Neural cell (in vitro differentiated cells): ENCODE data around the gene CHCHD10. TPM values are rescaled to one million over a fixed set of nuclear protein-coding genes. Genes with fewer than 3 reads are reported as not detected.

ENCODE experiments used
- H2AFZ ChIP-seq: fragments of 200-600, 300-800 bp; sonication (generic), shearing (Covaris generic); 2 replicates; pipeline ENCODE4 v1.6.0; 2014; ENCODE audit warnings: low read depth, mild to moderate bottlenecking, antibody characterized with exemption, low read length, moderate library complexity
- H3F3A ChIP-seq: fragments of 200-600 bp; shearing (Covaris generic); 2 replicates; pipeline ENCODE4 v1.6.1; 2016; ENCODE audit warnings: mild to moderate bottlenecking, moderate library complexity, mixed read lengths, antibody characterized with exemption, low read length; ENCODE audit not compliant: insufficient read depth, poor library complexity, severe bottlenecking
- H3K27ac ChIP-seq: fragments of 200-600, 300-800 bp; sonication (generic), shearing (Covaris generic); 2 replicates; pipeline ENCODE4 v1.5.1; 2014; ENCODE audit warnings: mild to moderate bottlenecking, low read length, moderate library complexity
- H3K27me3 ChIP-seq: fragments of 300-800, 200-600 bp; sonication (generic), shearing (Covaris generic); 2 replicates; pipeline ENCODE4 v1.6.0; 2014; ENCODE audit warnings: mild to moderate bottlenecking, low read depth, low read length, moderate library complexity; ENCODE audit not compliant: insufficient read depth
- H3K36me3 ChIP-seq: fragments of 300-800, 200-600 bp; sonication (generic), shearing (Covaris generic); 2 replicates; pipeline ENCODE4 v1.5.1; 2014; ENCODE audit warnings: mild to moderate bottlenecking, antibody characterized with exemption, low read length, moderate library complexity; ENCODE audit not compliant: insufficient read depth
- H3K4me2 ChIP-seq: fragments of 300-800, 200-600 bp; sonication (generic), shearing (Covaris generic); 2 replicates; pipeline ENCODE4 v1.6.0; 2014; ENCODE audit warnings: mild to moderate bottlenecking, low read length
- H3K4me3 ChIP-seq: fragments of 300-800, 200-600 bp; sonication (generic), shearing (Covaris generic); 2 replicates; pipeline ENCODE4 v1.5.1; 2014; ENCODE audit warnings: mild to moderate bottlenecking, low read length, moderate library complexity
- H3K79me2 ChIP-seq: fragments of 200-600 bp; shearing (Covaris generic); replicated peaks from 2 replicates; pipeline ENCODE4 v1.6.0; 2014; ENCODE audit warnings: mild to moderate bottlenecking, low read length, moderate library complexity; ENCODE audit not compliant: insufficient read depth
- H3K9ac ChIP-seq: fragments of 300-800, 200-600 bp; sonication (generic), shearing (Covaris generic); 2 replicates; pipeline ENCODE4 v1.6.1; 2016; ENCODE audit warnings: mild to moderate bottlenecking, low read length, mixed read lengths
- H3K9me2 ChIP-seq: fragments of 200-600 bp; shearing (Covaris generic); 2 replicates; pipeline ENCODE4 v1.6.1; 2016; ENCODE audit warnings: mild to moderate bottlenecking, low read length, mixed read lengths; ENCODE audit not compliant: insufficient read depth
- H3K9me3 ChIP-seq: fragments of 200-600, 300-800 bp; sonication (generic), shearing (Covaris generic); 2 replicates; pipeline ENCODE4 v1.6.1; 2016; ENCODE audit warnings: mild to moderate bottlenecking, mixed run types, low read length, moderate library complexity, mixed read lengths
- H4K20me1 ChIP-seq: fragments of 200-600 bp; shearing (Covaris generic); 2 replicates; pipeline ENCODE4 v1.6.1; 2016; ENCODE audit warnings: mild to moderate bottlenecking, mixed run types; ENCODE audit not compliant: insufficient read depth
- EP300 ChIP-seq: fragments of 450-650 bp; conservative IDR thresholded peaks from 2 replicates; pipeline ENCODE4 v1.6.1; 2014; ENCODE audit warnings: antibody characterized with exemption, mild to moderate bottlenecking, moderate library complexity; ENCODE audit not compliant: poor library complexity, severe bottlenecking
- EZH2 ChIP-seq: fragments of 200-600, 300-800 bp; shearing (Covaris generic), sonication (generic); IDR thresholded peaks from 2 replicates; pipeline ENCODE4 v1.6.1; 2014; ENCODE audit warnings: antibody characterized with exemption, low read length, borderline replicate concordance, mild to moderate bottlenecking; ENCODE audit not compliant: insufficient read depth, poor library complexity, severe bottlenecking
- MXI1 ChIP-seq: fragments of 450-650 bp; conservative IDR thresholded peaks from 2 replicates; pipeline ENCODE4 v1.6.1; 2014; ENCODE audit warnings: antibody characterized with exemption, mild to moderate bottlenecking; ENCODE audit not compliant: poor library complexity, severe bottlenecking
- POLR2AphosphoS5 ChIP-seq: IDR thresholded peaks from 2 replicates; pipeline ENCODE4 v1.6.1; 2012
- RAD21 ChIP-seq: fragments of 450-650 bp; conservative IDR thresholded peaks from 2 replicates; pipeline ENCODE4 v1.6.1; 2014; ENCODE audit warnings: antibody characterized with exemption, mild to moderate bottlenecking, moderate library complexity
- SMC3 ChIP-seq: fragments of 450-650 bp; conservative IDR thresholded peaks from 2 replicates; pipeline ENCODE4 v1.6.1; 2014; ENCODE audit warnings: antibody characterized with exemption, mild to moderate bottlenecking, moderate library complexity; ENCODE audit not compliant: poor library complexity
- TAF1 ChIP-seq: IDR thresholded peaks from 2 replicates; pipeline ENCODE4 v1.6.1; 2012; ENCODE audit warnings: low read depth
- polyA minus RNA-seq: library from RNA; depleted of rRNA, polyadenylated mRNA; stranded (reverse); fragments of >200 nt; gene quantifications from 2 replicates; pipeline ENCODE4 v1.2.3, GENCODE V29; 2014
- polyA plus RNA-seq: library from polyadenylated mRNA; depleted of rRNA; stranded (reverse); fragments of >200 nt; gene quantifications from 2 replicates; pipeline ENCODE4 v1.2.3, GENCODE V29; 2014
- TF ChIP-seq, protein P1 (sequence below): IDR thresholded peaks from 2 replicates; pipeline ENCODE4 v1.6.1; 2012; ENCODE audit warnings: borderline replicate concordance
- TF ChIP-seq, protein P2 (sequence below): fragments of 450-650 bp; IDR thresholded peaks from 2 replicates; pipeline ENCODE4 v1.5.1; 2014; ENCODE audit warnings: antibody characterized with exemption, mild to moderate bottlenecking, moderate library complexity; ENCODE audit not compliant: poor library complexity, severe bottlenecking

Gene CHCHD10
- 3.8 TPM in 1 of 2 replicates, not detected in the other for polyA plus RNA-seq
- polyA minus RNA-seq, result 3.2 and 8.1 TPM in 2 replicates

- no peaks in the 10 kb centered on the region for H3K9me2 ChIP-seq
- TF ChIP-seq RAD21 (peak; percentile 52), SMC3 (peak; percentile 60), MXI1 (peak; percentile 46), EP300 (peak; percentile 9), POLR2AphosphoS5 (peak; percentile 55), TAF1 (peak; percentile 62), EZH2 (no peak)
- TF ChIP-seq, protein P1, sequence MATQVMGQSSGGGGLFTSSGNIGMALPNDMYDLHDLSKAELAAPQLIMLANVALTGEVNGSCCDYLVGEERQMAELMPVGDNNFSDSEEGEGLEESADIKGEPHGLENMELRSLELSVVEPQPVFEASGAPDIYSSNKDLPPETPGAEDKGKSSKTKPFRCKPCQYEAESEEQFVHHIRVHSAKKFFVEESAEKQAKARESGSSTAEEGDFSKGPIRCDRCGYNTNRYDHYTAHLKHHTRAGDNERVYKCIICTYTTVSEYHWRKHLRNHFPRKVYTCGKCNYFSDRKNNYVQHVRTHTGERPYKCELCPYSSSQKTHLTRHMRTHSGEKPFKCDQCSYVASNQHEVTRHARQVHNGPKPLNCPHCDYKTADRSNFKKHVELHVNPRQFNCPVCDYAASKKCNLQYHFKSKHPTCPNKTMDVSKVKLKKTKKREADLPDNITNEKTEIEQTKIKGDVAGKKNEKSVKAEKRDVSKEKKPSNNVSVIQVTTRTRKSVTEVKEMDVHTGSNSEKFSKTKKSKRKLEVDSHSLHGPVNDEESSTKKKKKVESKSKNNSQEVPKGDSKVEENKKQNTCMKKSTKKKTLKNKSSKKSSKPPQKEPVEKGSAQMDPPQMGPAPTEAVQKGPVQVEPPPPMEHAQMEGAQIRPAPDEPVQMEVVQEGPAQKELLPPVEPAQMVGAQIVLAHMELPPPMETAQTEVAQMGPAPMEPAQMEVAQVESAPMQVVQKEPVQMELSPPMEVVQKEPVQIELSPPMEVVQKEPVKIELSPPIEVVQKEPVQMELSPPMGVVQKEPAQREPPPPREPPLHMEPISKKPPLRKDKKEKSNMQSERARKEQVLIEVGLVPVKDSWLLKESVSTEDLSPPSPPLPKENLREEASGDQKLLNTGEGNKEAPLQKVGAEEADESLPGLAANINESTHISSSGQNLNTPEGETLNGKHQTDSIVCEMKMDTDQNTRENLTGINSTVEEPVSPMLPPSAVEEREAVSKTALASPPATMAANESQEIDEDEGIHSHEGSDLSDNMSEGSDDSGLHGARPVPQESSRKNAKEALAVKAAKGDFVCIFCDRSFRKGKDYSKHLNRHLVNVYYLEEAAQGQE, result peak; percentile 79
- TF ChIP-seq, protein P2, sequence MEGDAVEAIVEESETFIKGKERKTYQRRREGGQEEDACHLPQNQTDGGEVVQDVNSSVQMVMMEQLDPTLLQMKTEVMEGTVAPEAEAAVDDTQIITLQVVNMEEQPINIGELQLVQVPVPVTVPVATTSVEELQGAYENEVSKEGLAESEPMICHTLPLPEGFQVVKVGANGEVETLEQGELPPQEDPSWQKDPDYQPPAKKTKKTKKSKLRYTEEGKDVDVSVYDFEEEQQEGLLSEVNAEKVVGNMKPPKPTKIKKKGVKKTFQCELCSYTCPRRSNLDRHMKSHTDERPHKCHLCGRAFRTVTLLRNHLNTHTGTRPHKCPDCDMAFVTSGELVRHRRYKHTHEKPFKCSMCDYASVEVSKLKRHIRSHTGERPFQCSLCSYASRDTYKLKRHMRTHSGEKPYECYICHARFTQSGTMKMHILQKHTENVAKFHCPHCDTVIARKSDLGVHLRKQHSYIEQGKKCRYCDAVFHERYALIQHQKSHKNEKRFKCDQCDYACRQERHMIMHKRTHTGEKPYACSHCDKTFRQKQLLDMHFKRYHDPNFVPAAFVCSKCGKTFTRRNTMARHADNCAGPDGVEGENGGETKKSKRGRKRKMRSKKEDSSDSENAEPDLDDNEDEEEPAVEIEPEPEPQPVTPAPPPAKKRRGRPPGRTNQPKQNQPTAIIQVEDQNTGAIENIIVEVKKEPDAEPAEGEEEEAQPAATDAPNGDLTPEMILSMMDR, result peak; percentile 73
- no peak within 1 kb of the TSS for H3K27ac ChIP-seq
- H3K9ac ChIP-seq, result peak within 1 kb of the TSS; percentile 73
- no peaks in the 10 kb centered on the region for H3K9me3 ChIP-seq
- peak within 1 kb of the TSS; percentile 73 for H3K4me3 ChIP-seq
- no peaks in the 10 kb centered on the region for H4K20me1 ChIP-seq
- H3F3A ChIP-seq, result no peaks in the 10 kb centered on the region
- peaks cover under 1% of the 10 kb centered on the region for H3K27me3 ChIP-seq
- peak within 1 kb of the TSS; percentile 87 for H2AFZ ChIP-seq
- H3K36me3 ChIP-seq, result no peaks in the 10 kb centered on the region
- peak within 1 kb of the TSS; percentile 30 for H3K4me2 ChIP-seq
- H3K79me2 ChIP-seq, result no peaks in the 10 kb centered on the region
These were observed at the start of gene CHCHD10 for GRCh38 chr22:23767673-23768548. TSS of gene CHCHD10 (minus strand) at chr22:23767972. CDS start at chr22:23767874, 98 bp downstream.

- H3K4me2 ChIP-seq, result no peak overlapping the region
- no peak overlapping the region for H3K27ac ChIP-seq
- H3F3A ChIP-seq, result no peaks in the 10 kb centered on the region
- H4K20me1 ChIP-seq, result no peaks in the 10 kb centered on the region
- H3K9ac ChIP-seq, result no peak overlapping the region
- no peaks in the 10 kb centered on the region for H3K9me3 ChIP-seq
- H3K36me3 ChIP-seq, result peaks cover 13% of the 10 kb centered on the region
- H2AFZ ChIP-seq, result no peak overlapping the region
- no peak overlapping the region for H3K4me3 ChIP-seq
- no peaks in the 10 kb centered on the region for H3K79me2 ChIP-seq
- no peaks in the 10 kb centered on the region for H3K9me2 ChIP-seq
- no peaks in the 10 kb centered on the region for H3K27me3 ChIP-seq
- TF ChIP-seq RAD21 (no peak), EZH2 (no peak), EP300 (no peak), POLR2AphosphoS5 (no peak), TAF1 (no peak)
- TF ChIP-seq, protein P2, result no peak
These were observed 49.4 kb upstream of the CHCHD10 start for GRCh38 chr22:23817146-23817545.
